GM19043 (cell line): ENCODE measurements around the gene PDE3A.
A peak's percentile ranks its signal among the peaks of the same experiment; 100 is the strongest.

Source experiments
- ATAC-seq: cut with Tn5 transposase; IDR thresholded peaks from one replicate; pipeline ENCODE4 v1.9.1; 2021; ENCODE audit warnings: low read depth; ENCODE audit not compliant: unreplicated experiment

PDE3A gene

GRCh38 chr12:20452496-20453010 lies 84.2 kb downstream of the PDE3A start:
- ATAC-seq: no peak

GRCh38 chr12:20453756-20454310 lies 85.5 kb downstream of the PDE3A start:
- ATAC-seq: no peak

GRCh38 chr12:20455001-20455706 lies 86.8 kb downstream of the PDE3A start:
- no peak for ATAC-seq

- no peak for ATAC-seq
Measured at GRCh38 chr12:20457582-20457981, 89.2 kb downstream of the PDE3A start.

- ATAC-seq: no peak
Measured at GRCh38 chr12:20458011-20458410, 89.7 kb downstream of the PDE3A start.

GRCh38 chr12:20459920-20460319 lies 91.6 kb downstream of the PDE3A start:
- ATAC-seq: no peak

GRCh38 chr12:20460956-20461355 lies 92.6 kb downstream of the PDE3A start:
- ATAC-seq: no peak

GRCh38 chr12:20463913-20464524 lies 95.7 kb downstream of the PDE3A start:
- peak; percentile 48 for ATAC-seq

GRCh38 chr12:20469300-20469699 lies 101.0 kb downstream of the PDE3A start:
- ATAC-seq: no peak

GRCh38 chr12:20469756-20470155 lies 101.4 kb downstream of the PDE3A start:
- no peak for ATAC-seq

GRCh38 chr12:20472102-20472782 lies 103.9 kb downstream of the PDE3A start:
- ATAC-seq: no peak

- ATAC-seq: no peak
Measured at GRCh38 chr12:20473133-20473532, 104.8 kb downstream of the PDE3A start.

- ATAC-seq: no peak
Measured at GRCh38 chr12:20474016-20474415, 105.7 kb downstream of the PDE3A start.

- no peak for ATAC-seq
Measured at GRCh38 chr12:20474443-20474842, 106.1 kb downstream of the PDE3A start.

- ATAC-seq: no peak
Measured at GRCh38 chr12:20475542-20475941, 107.2 kb downstream of the PDE3A start.

GRCh38 chr12:20476551-20476950 lies 108.2 kb downstream of the PDE3A start:
- ATAC-seq: no peak

- no peak for ATAC-seq
Measured at GRCh38 chr12:20477255-20477654, 108.9 kb downstream of the PDE3A start.

GRCh38 chr12:20477672-20478071 lies 109.3 kb downstream of the PDE3A start:
- no peak for ATAC-seq

- ATAC-seq: no peak
Measured at GRCh38 chr12:20482491-20483054, 114.2 kb downstream of the PDE3A start.

- no peak for ATAC-seq
Measured at GRCh38 chr12:20483776-20484175, 115.4 kb downstream of the PDE3A start.

GRCh38 chr12:20486233-20486632 lies 117.9 kb downstream of the PDE3A start:
- ATAC-seq: no peak
